ENCODE data around the gene PPP3CB.
"Not testable (repeated sequence)": the region's sequence is repeated elsewhere in the genome, so short reads cannot be mapped to it uniquely, and the experiment has no call there.

GRCh38 chr10:73394325-73394724 lies 101.5 kb downstream of the PPP3CB start:
- not testable (repeated sequence) for TF ChIP-seq CTCF, POLR2A, EP300 (IDR thresholded peaks at IDR 0.05)

Data from ovary (tissue), 3 donors.